Measurements from ENCODE around the gene MTCL1.

GRCh38 chr18:8786483-8787370 lies 81.4 kb downstream of the MTCL1 start:
- TF ChIP-seq CTCF (IDR thresholded peaks at IDR 0.05): no peak
- no peak for TF ChIP-seq POLR2A (IDR thresholded peaks at IDR 0.05)
- TF ChIP-seq POLR2AphosphoS5 (IDR thresholded peaks at IDR 0.05): no peak
